Measurements from ENCODE around the gene BZW2.
"Not testable (repeated sequence)": the region's sequence is repeated elsewhere in the genome, so short reads cannot be mapped to it uniquely, and the experiment has no call there.

The BZW2 gene

DNA sequence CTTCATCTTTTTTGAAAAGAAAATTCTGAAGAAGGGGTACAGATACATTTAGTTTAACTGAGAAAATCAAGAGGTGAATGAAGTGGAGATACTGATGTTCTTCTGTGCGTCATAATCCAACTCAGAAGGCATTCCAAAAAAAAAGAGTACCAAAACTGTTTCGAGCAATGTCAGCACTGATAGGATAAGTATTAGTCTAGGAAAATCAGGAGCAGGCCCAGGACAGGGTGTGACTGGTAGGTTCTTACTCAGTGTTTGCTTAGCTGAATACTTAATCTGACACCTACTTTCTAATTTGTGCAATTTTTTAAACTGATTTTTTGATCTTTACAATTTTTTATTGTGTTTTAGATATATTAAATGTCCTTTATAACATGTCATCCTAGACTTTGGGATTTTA, 4.3 kb downstream of the BZW2 start:
- DNase-seq (ENCODE audit: low spot score) = no peak
- Histone ChIP-seq H3K4me3 (no peak overlapping the region), H3K27ac (no peak overlapping the region)
- TF ChIP-seq, protein P1, sequence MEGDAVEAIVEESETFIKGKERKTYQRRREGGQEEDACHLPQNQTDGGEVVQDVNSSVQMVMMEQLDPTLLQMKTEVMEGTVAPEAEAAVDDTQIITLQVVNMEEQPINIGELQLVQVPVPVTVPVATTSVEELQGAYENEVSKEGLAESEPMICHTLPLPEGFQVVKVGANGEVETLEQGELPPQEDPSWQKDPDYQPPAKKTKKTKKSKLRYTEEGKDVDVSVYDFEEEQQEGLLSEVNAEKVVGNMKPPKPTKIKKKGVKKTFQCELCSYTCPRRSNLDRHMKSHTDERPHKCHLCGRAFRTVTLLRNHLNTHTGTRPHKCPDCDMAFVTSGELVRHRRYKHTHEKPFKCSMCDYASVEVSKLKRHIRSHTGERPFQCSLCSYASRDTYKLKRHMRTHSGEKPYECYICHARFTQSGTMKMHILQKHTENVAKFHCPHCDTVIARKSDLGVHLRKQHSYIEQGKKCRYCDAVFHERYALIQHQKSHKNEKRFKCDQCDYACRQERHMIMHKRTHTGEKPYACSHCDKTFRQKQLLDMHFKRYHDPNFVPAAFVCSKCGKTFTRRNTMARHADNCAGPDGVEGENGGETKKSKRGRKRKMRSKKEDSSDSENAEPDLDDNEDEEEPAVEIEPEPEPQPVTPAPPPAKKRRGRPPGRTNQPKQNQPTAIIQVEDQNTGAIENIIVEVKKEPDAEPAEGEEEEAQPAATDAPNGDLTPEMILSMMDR (IDR thresholded peaks at IDR 0.05) = no peak

DNA sequence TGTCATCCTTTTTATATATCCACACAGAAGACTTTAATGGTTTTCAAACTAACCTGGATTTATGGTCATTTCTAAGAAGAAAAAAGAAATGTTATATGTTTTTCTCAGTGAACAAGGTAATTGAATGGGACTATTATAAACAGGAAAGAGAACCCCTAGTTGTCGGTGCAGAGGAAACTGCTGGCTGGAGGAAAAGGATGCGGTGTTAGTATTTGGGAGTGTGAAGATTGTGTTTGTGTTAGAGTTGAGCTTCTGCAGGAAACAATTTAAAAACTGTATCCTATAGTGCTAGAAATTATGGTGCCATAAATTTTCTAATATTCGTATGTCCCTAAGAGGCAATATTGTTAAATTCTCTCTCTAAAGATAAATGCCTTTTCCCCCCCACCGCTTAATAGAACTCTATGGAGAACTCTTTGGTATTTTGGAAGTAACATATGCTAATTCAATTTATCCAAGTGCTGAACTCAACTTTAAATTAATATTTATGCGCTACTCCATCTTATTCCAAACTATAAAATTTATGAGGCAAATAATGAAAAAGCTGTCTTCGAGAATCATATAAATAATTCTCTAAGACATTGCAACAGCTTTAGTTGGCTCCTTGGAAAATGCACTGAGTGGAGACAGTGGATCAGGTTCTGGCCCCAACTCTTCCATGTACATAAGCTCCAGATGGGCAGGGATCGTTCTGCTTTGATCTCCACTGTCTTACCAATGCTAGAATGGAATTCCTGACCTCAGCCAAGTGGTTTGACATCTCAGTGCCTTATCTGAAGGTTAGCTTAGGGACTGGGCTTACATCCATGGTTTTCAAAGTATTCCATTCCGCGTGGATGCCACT, 5.6 kb downstream of the BZW2 start:
- H3K27ac ChIP-seq = no peak overlapping the region
- no peak for DNase-seq (ENCODE audit: low spot score)
- TF ChIP-seq, protein P1 (IDR thresholded peaks at IDR 0.05) = no peak

DNA sequence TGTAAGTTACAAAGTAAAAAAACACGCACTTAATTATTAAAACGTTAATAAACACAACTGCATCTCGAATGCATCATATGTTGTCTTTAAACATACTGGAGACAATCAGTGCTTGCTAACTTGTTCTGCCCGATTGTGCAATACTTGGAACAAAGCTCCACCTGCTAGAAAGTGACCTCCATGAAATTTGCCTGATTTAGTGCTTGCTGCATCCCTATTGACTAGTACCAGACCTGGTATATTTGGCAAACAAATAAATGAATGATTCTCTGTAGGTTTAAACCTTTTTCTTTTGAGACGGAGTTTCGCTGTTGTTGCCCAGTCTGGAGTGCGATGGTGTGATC, 6.2 kb downstream of the BZW2 start:
- no peak for DNase-seq (ENCODE audit: low spot score)
- TF ChIP-seq, protein P1 (IDR thresholded peaks at IDR 0.05) = no peak
- H3K27ac ChIP-seq = no peak overlapping the region
- H3K4me3 ChIP-seq = no peak overlapping the region

More for the DNA sequence above, 5.6 kb downstream of the BZW2 start:
- no peak overlapping the region for H3K4me3 ChIP-seq

DNA sequence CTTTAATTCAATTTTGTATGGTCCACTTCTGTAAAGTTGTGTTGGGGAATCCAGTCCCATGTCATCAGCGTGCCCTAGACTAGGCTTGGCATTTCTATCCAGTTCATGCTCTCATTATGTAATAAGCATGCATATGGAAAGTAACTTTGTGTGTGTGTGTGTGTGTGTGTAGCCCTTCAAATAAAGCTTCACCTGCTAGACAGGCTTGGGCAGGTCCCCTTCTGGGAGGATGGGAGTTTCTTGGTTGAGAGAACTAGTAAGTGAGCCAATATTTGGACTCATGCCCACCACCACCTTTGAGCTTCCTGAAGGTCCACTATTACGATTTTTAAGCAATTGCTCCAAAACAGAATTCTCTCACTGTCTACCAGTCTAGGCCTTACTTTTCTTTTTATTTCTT, 6.9 kb downstream of the BZW2 start:
- DNase-seq (ENCODE audit: low spot score) = no peak
- TF ChIP-seq, protein P1 (IDR thresholded peaks at IDR 0.05) = no peak
- H3K27ac ChIP-seq = no peak overlapping the region
- no peak overlapping the region for H3K4me3 ChIP-seq

DNA sequence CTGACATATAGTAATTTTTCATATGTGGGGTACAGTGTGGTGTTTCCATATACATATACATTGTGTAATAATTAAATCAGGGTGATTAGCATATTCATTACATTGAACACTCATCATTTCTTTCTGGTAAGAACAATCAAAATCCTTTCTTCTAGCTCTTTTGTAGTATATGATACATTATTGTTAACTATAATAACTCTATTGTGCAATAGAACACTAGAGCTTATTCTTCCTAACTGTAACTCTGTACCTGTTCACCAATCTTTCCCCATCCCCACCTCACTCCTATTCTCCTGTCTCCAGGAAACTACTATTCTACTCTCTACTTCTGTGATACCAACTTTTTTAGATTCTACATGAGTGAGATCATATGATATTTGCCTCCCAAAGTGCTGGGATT, 9.4 kb downstream of the BZW2 start:
- no peak overlapping the region for H3K27ac ChIP-seq
- DNase-seq (ENCODE audit: low spot score) = no peak
- TF ChIP-seq, protein P1 (IDR thresholded peaks at IDR 0.05) = no peak
- H3K4me3 ChIP-seq = no peak overlapping the region

DNA sequence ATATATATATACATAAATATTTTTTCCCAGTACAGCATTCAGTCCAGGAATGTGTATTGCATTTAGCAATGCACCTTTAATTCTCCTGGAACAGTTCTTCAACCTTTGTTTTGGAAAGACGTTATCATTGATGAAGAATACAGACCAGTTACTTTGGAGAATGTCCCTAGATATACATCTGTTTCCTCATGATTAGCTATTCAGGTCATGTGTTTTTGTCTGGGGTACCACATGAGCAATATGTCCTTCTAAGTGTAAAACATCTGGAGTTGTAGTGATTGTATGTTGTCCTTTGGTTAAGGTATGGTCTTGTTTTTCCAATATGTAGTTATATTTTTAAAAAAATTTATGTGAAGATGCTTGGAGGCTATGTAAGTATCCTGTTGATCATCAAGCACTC, 10.2 kb downstream of the BZW2 start:
- H3K27ac ChIP-seq = no peak overlapping the region
- TF ChIP-seq, protein P1 (IDR thresholded peaks at IDR 0.05) = no peak
- no peak overlapping the region for H3K4me3 ChIP-seq
- DNase-seq (ENCODE audit: low spot score) = no peak

DNA sequence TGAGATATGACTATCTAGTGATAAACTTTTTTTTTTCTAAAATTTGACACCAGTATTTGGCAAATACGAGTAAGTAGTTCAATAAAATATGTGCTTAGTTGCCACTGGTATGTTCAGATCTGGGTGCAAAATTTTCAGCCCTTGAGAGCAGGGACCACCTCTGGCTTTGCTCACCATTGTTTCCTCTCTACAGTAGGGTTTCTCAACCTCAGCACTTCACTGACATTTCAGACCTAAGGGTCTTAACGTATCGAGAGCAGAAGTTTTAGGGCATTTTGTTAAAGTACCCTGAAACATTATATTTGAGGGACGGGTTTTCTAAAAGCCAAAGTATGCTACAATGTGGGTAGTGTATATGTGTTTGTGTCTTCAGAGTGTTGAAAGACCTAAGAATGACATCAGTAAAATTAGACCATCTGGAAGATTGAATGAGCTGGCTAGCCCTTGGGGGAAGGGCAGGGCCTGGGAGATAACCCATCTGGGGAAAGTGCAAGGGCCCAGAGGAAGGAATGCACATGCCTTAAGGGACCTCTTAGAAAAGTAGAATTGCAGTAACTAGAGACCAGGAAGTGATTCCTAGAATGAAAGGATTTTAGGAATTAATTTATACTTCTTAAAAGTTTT, 11.8 kb downstream of the BZW2 start:
- no peak overlapping the region for H3K27ac ChIP-seq
- TF ChIP-seq, protein P1 (IDR thresholded peaks at IDR 0.05) = no peak
- no peak overlapping the region for H3K4me3 ChIP-seq
- no peak for DNase-seq (ENCODE audit: low spot score)

DNA sequence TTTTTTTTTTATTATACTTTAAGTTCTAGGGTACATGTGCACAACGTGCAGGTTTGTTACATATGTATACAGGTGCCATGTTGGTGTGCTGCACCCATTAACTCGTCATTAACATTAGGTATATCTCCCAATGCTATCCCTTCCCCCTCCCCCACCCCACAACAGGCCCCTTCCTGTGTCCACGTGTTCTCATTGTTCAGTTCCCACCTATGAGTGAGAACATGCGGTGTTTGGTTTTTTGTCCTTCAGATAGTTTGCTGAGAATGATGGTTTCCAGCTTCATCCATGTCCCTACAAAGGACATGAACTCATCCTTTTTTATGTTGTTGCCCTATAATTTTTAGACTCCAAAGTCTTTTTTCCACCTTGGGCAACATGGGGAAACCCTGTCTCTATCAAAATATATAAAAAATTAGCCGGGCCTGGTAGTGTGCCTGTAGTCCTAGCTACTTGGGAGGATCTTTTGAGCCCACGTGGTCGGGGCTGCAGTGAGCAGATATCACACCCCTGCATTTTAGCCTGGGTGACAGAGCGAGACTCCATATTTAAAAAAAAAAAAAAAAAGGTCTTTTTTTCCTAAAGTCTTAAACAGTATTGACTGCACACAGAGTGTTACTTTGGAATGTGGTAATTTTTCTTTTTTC, 14.0 kb downstream of the BZW2 start:
- H3K4me3 ChIP-seq; DNase-seq (ENCODE audit: low spot score); H3K27ac ChIP-seq: not testable (repeated sequence)

Measured in coronary artery (tissue), 2 donors.